DMS153 (cell line): ENCODE data around the gene WWOX.

Experiments
- DNase-seq: peaks from one replicate; lab custom pipeline; 2025; lab: John Stamatoyannopoulos, UW

Gene WWOX

DNA sequence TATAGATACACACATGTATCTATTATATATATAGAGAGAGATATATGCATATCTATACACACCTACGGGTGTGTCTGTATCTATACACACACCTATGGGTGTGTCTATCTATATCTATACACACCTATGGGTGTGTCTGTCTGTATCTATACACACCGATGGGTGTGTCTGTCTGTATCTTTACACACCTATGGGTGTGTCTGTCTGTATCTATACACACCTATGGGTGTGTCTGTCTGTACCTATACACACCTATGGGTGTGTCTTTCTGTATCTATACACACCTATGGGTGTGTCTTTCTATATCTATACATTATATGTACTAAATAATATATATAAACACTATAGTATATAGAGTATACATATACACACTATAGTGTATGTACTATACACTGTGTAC, 762.6 kb downstream of the WWOX start:
- DNase-seq = no peak

DNA sequence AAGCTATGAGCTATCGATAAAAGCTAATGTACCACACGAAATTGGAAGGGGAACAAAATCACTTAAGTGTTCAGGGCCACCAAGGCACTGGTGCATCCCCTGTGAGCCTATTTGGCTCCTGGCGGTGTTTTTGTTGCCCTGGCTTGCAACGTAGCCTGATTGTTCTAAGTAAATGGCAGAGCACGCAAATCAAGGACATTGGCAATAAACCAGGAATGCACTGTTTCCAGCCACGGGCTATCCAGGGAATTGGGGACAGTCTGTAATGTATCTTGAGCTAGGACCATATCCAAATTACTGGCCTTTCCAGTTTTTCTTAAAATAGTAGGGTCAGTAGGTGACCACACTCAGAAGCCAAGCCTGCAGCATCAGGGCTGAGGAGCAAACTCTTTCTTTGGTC, 767.1 kb downstream of the WWOX start:
- no peak for DNase-seq

- no peak for DNase-seq
Measured at GRCh38 chr16:78869492-78869891, 770.0 kb downstream of the WWOX start.

GRCh38 chr16:78871241-78871640, 771.8 kb downstream of the WWOX start:
- DNase-seq = no peak

DNA sequence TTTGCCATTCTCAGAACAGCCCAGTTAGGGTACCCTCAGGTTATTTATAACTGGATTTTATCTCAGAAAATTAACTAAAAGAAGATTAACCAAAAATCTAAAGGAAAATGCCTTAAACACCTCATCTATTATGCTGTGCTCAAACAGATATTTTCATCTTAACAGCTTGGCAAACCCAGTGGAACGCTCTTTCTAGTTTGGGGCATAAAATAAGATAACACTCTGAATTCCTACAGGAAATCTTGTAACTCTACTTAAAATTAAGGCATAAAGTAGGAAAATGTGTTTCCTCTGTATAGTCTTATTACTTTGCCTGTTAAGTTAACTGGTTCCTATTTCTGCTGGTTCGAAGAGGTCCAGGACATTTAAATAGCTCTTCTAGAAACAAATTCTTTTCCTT, 777.2 kb downstream of the WWOX start:
- no peak for DNase-seq

- no peak for DNase-seq
Measured at GRCh38 chr16:78877114-78877655, 777.7 kb downstream of the WWOX start.

DNA sequence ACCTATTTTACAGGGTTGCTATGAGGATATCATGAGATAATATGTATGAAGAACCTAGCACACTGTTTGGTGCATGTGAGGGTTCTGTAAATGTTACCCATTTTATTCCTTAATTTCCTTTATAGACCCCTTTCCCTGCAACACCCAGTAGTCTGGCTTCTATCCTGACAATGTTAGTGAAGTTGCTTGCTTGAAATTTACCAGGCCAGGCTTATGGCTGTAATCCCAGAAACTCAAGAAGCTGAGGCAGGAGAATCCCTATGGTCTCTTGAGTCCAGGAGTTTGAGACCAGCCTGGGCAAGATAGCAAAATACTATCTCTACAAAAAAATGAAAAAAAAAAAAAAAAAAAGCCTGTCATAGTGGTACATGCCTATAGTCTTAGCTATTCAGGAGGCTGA, 779.1 kb downstream of the WWOX start:
- DNase-seq = no peak

GRCh38 chr16:78879011-78879410, 779.6 kb downstream of the WWOX start:
- no peak for DNase-seq

- DNase-seq = no peak
Measured at GRCh38 chr16:78882150-78882549, 782.7 kb downstream of the WWOX start.

GRCh38 chr16:78882751-78883150, 783.3 kb downstream of the WWOX start:
- no peak for DNase-seq

GRCh38 chr16:78884204-78884603, 784.8 kb downstream of the WWOX start:
- no peak for DNase-seq

GRCh38 chr16:78889346-78889745, 789.9 kb downstream of the WWOX start:
- DNase-seq = no peak

- no peak for DNase-seq
Measured at GRCh38 chr16:78890373-78890895, 791.0 kb downstream of the WWOX start.

DNA sequence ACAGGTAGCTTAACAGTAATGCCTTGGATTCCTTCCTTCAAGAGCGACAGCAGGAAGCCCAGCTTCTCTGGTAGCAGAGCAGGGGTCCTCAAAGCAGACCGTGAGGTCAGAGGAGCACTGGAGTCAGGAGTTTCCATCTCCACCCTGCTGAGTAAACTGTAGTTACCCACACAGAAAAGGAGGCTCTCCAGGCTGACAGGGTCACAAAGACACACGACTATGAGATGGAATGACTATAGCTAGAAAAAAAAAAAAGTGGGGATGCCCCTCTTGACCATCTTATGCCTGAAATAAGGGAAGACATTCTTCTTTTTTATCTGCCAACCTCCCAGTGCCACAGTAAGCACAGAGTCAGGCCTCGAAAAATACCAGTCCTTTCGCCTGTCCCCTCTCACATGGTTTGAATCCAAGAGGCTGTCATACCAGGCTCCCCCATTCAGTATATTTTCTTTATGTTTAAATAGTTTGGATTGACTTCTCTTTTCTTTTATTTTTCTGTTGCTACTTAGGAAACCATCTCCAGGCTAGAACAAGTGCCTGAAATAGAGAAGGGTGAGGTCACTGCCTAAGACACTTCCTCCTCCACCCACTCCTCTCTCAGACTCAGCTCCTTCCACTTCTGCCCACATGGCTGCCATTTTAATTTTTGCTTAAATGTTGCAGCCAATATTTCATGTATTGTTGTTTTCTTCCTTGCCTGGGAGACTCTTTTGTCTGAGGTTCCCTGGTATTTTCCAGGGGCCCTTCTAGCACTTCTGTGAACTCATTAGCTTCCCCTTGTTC, 793.7 kb downstream of the WWOX start:
- no peak for DNase-seq

DNA sequence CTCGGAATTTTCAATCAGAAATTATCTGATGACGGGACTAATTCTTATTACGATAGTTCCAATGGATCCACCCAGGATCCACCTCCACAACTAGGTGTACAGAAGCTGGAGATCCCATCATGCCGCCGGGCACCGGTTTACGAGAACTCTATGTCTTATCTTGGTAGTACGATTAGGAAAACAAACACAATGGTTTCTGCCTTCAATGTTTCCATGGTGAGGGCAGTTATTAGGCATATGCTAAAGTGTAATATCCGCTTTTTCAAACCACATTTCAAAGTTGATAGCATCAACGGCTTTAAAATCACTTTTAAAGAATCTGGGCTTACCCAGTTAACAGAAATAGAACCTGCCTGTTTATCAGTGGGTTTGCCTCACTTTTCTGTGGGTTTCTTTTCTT, 795.4 kb downstream of the WWOX start:
- no peak for DNase-seq

DNA sequence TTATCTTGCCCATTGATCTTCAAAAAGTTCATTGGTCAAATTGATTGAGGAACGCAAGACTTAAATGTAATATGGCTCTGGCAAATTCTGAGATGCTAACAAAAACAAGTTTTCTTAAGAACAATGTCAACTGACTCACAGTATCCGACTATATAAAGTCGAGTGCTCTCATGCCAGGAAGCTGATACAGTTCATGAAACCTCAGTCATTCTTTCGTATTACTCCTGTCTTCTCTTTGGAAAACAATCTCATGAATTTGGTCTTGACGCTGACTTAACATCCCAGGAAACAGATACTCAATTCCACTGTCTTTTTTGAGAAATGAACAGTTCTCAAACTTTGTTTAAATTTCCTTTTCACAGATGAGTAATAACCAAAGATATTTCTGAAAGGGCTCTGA, 796.2 kb downstream of the WWOX start:
- no peak for DNase-seq

DNA sequence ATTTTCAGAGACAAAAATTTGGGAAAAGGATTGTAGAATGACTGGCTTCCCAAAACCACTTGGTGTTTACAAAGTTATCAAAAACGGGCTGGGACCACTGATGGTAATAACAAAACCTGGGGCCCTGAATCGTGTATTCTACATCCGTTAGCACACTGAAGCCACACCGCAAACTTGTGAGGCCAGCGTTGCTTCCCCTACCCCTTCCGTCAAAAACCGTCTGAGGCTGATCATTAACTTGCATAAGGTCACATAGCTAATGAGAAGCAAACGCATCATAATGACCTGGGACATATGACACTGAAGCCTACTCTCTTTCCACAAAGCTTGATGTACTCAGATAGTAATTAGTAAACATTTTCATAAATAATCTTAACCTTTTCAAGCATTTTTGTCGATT, 796.8 kb downstream of the WWOX start:
- DNase-seq = no peak

DNA sequence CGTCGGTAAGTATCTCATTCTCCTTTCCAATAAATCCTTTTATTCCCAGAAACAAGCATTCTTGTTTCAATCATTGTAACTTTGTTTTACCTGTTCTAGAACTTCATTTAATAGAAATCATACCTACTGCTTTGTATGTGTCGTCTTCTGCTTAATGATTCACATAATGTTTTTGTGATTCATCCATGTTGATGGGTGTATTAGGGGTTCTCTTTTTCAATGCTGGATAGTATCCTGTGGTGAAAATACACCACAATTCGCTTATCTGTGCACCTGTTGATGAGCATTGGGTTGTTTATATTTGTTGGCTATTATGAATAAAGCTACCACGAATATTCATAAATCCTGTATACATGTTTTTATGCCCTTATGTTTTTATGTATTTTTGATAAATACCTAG, 797.8 kb downstream of the WWOX start:
- no peak for DNase-seq

DNA sequence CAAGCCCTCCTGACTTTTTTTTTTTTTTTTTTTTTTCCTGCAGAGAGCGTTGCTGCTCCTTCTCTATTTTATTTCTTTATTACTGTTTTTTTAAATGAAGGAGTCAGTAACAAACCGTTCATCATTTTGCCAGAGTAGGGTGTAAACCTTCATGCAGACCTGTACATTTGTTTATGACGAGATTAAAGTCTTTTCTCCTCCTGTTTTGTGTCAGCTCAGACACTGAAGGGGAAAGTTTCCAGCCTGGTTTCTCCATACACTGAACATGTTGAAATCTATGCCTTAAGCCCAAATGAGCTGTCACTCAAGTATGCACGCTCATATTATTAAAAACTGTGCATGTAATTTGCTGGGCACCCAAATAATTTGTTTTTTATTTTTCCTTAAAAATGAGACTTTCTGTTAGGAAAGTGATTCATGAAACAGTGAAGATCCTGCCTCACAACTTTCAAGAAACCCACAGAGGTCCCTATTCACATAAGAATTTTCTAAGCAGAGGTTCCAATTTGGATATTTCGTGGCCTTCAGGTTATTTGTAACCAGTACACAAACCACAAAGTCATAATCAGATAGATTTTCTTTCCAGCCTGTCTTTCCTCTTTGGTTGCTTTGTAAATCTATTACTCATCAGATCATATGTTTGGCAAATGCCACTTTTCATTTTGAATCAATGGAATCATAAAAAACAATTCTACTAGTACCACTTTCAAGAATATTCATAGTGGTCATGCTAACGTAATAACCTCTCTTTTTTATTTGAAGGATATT, 800.8 kb downstream of the WWOX start:
- DNase-seq = no peak

- no peak for DNase-seq
Measured at GRCh38 chr16:78900966-78901365, 801.5 kb downstream of the WWOX start.

- no peak for DNase-seq
Measured at GRCh38 chr16:78902321-78902720, 802.9 kb downstream of the WWOX start.

DNA sequence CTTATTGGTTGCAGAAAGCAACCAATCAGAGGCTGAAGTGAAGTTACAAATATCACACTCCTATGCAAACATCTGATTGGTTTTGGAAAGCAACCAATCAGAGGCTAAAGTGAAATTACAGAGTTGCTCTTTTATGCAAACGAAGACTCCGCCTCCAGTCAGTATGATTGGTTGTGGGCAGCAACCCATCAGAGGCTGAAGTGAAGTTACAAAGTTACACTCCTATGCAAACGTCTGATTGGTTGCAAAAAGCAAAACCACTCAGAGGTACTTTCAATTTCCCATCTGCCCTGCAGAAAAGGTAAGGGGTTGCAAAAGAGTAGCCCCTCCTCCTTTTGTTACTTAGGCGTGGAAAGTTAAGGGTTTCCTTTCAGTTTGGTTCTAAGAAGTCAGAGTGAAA, 803.8 kb downstream of the WWOX start:
- DNase-seq = no peak

- no peak for DNase-seq
Measured at GRCh38 chr16:78903843-78904242, 804.4 kb downstream of the WWOX start.
